GM12801 (cell line): ENCODE data around the gene COL11A2.

Source experiments
- CTCF ChIP-seq: IDR thresholded peaks from one replicate; pipeline ENCODE4 v1.5.1; 2011; ENCODE audit warnings: control low read depth; ENCODE audit not compliant: insufficient read length; ENCODE audit errors: extremely low read depth

Gene COL11A2

DNA sequence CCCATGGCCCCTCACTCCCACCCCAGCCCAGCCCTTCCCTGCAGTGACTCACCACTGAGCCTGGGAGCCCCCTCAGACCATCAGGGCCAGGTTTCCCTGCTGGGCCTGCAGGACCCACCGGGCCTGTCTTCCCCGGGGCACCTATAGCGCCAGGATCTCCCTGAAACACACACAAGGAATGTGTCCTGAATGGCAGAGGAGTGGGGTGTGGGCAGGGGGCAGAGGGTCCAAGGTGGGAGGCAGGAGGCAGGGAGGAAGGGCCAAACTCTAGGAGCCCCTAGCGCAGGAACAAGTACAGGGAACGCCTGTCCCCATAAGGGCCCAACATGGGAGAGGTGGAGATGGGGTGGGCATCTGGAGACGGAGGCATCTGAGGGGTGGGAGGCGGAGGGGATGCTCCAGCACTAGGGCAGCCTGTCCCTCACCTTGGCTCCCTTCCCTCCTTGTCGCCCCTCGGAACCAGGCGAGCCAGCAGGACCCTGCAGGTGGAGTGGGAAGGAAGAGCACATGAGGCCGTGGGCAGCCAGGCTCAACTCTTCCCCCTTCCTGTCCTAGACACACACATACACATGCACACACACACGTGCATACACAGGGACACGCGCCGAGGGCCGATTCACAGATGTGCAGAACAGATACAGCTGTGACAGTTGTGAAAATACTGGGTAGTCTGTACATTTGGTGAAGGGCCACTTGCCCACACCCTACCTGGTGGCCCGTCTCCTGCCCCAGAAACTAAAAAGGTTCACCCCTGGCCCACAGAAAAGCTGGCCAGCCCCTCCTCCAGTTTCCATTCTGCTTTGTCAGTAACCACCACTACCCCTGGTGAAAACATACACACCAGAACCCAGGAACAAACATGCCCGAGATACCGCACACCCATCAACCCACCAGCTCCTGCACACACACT lies 24.6 kb downstream of the COL11A2 start:
- no peak for TF ChIP-seq CTCF

- TF ChIP-seq CTCF: no peak
Observed at GRCh38 chr6:33166811-33167210, 25.5 kb downstream of the COL11A2 start.

- no peak for TF ChIP-seq CTCF
Observed at GRCh38 chr6:33166363-33166762, 25.9 kb downstream of the COL11A2 start.

DNA sequence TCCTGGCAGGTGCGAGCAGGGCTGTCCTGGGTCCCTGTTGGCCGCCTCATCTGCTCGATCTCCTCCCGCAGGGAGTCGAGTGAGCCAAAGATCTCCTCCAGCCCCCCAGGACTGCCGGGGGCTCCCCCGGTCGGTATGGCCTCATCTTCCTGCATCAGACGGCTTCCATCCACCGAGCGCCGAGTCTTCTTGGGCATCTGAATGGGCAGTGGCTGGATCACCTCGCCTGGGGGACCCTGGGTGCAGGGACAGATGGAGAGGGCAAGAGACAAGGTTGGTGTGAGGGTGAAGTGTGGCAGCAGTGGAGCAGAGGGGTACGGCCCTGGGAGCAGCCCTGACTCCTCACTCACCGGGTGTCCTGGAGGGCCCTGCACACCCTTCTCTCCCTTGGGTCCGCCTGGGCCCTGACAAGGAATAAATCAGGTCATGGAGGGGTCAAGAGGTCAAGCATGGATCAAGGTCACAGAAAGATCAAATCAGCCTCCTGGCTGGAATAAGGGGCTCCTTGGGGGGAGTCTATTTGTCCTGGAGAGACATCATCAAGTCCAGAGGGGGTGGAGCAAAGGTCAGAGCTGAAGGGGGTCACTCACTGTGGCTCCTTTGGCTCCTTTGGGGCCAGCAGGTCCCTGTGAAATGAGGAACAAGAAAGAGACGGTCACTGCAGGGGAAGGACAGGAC lies 26.5 kb downstream of the COL11A2 start:
- no peak for TF ChIP-seq CTCF

GRCh38 chr6:33164665-33165373 lies 27.4 kb downstream of the COL11A2 start:
- TF ChIP-seq CTCF: no peak

GRCh38 chr6:33164176-33164575 lies 28.1 kb downstream of the COL11A2 start:
- TF ChIP-seq CTCF: no peak

- no peak for TF ChIP-seq CTCF
Observed at GRCh38 chr6:33163540-33163939, 28.7 kb downstream of the COL11A2 start.
